HFF-Myc (cell line): ENCODE measurements around the gene ACOX3.

Experiments
- DNase-seq: peaks from one replicate; pipeline ENCODE4 v3.0.0-alpha.2; 2011; ENCODE audit warnings: low read depth; ENCODE audit errors: extremely low read depth
- H3K4me3 ChIP-seq: replicated peaks from 2 replicates; pipeline ENCODE4 v1.5.1; 2011; ENCODE audit warnings: low read depth, mild to moderate bottlenecking, control low read depth, low read length
- CTCF ChIP-seq: IDR thresholded peaks from 2 replicates; pipeline ENCODE4 v1.5.1; 2012; ENCODE audit warnings: mild to moderate bottlenecking, low read depth, low read length, control low read depth; ENCODE audit errors: missing control alignments

Gene ACOX3

GRCh38 chr4:8412288-8412687 lies 28.2 kb downstream of the ACOX3 start:
- DNase-seq: no peak
- no peak for TF ChIP-seq CTCF
- no peak overlapping the region for H3K4me3 ChIP-seq

- DNase-seq: no peak
- H3K4me3 ChIP-seq: no peak overlapping the region
- no peak for TF ChIP-seq CTCF
Measured at GRCh38 chr4:8411351-8412180, 29.0 kb downstream of the ACOX3 start.

- H3K4me3 ChIP-seq: no peak overlapping the region
- TF ChIP-seq CTCF: peak; percentile 35
- no peak for DNase-seq
Measured at GRCh38 chr4:8410641-8411271, 29.8 kb downstream of the ACOX3 start.

GRCh38 chr4:8410066-8410625 lies 30.4 kb downstream of the ACOX3 start:
- no peak for DNase-seq
- no peak overlapping the region for H3K4me3 ChIP-seq
- TF ChIP-seq CTCF: no peak

- no peak overlapping the region for H3K4me3 ChIP-seq
- TF ChIP-seq CTCF: no peak
- no peak for DNase-seq
Measured at GRCh38 chr4:8409264-8410065, 31.1 kb downstream of the ACOX3 start.

GRCh38 chr4:8407756-8408155 lies 32.8 kb downstream of the ACOX3 start:
- no peak overlapping the region for H3K4me3 ChIP-seq
- no peak for DNase-seq
- no peak for TF ChIP-seq CTCF
